NB4 (cell line): ENCODE results near the gene GALNT14.

ENCODE experiments used
- DNase-seq: peaks from one replicate; pipeline ENCODE4 v3.0.0; 2010; ENCODE audit warnings: low read depth
- H3K4me3 ChIP-seq: one replicate; pipeline ENCODE4 v1.5.1; 2011; ENCODE audit warnings: mild to moderate bottlenecking, low read depth, low read length, moderate library complexity
- MYC ChIP-seq: IDR thresholded peaks from 2 replicates; pipeline ENCODE4 v1.6.1; 2011; ENCODE audit warnings: low read depth, low read length
- POLR2A ChIP-seq: IDR thresholded peaks from 2 replicates; pipeline ENCODE4 v1.6.1; 2011; ENCODE audit warnings: mild to moderate bottlenecking; ENCODE audit not compliant: insufficient read length; ENCODE audit errors: extremely low read depth
- TF ChIP-seq, protein P1 (sequence below): IDR thresholded peaks from one replicate; pipeline ENCODE4 v1.5.1; 2012; ENCODE audit warnings: low read depth, low read length
- TF ChIP-seq, protein P2 (sequence below): IDR thresholded peaks from 2 replicates; pipeline ENCODE4 v1.6.1; 2011; ENCODE audit warnings: low read depth, low read length

Gene GALNT14

DNA sequence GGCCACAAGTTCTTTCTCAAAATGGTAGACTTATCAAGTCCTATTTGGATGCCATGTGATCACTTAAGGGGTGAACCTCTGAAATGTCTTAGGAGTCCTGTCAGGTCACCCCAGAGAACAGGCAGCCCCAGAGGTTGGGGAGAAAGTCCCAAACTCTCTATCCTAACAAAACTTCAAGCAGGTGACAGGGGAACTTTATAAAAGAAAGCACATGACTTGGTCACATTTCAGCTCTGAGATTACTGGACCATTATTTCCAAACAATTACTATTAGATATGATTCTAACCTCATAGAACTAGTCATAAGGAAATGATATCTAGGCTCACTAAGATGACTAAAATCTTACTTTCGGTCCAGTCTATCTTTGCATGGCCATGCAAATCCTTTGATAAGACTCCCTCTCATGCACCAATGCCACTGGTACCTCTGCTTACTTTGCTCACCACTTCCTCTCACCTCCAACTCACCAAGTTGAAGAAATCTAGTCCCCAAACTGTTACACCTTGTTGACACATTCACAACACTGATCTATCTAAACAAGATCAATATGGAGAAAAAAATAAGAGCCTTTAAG lies 107.0 kb downstream of the GALNT14 start:
- DNase-seq: no peak
- no peak overlapping the region for H3K4me3 ChIP-seq
- TF ChIP-seq, protein P1, sequence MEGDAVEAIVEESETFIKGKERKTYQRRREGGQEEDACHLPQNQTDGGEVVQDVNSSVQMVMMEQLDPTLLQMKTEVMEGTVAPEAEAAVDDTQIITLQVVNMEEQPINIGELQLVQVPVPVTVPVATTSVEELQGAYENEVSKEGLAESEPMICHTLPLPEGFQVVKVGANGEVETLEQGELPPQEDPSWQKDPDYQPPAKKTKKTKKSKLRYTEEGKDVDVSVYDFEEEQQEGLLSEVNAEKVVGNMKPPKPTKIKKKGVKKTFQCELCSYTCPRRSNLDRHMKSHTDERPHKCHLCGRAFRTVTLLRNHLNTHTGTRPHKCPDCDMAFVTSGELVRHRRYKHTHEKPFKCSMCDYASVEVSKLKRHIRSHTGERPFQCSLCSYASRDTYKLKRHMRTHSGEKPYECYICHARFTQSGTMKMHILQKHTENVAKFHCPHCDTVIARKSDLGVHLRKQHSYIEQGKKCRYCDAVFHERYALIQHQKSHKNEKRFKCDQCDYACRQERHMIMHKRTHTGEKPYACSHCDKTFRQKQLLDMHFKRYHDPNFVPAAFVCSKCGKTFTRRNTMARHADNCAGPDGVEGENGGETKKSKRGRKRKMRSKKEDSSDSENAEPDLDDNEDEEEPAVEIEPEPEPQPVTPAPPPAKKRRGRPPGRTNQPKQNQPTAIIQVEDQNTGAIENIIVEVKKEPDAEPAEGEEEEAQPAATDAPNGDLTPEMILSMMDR: no peak
- TF ChIP-seq MYC (no peak), POLR2A (no peak)
- TF ChIP-seq, protein P2, sequence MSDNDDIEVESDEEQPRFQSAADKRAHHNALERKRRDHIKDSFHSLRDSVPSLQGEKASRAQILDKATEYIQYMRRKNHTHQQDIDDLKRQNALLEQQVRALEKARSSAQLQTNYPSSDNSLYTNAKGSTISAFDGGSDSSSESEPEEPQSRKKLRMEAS: no peak

DNA sequence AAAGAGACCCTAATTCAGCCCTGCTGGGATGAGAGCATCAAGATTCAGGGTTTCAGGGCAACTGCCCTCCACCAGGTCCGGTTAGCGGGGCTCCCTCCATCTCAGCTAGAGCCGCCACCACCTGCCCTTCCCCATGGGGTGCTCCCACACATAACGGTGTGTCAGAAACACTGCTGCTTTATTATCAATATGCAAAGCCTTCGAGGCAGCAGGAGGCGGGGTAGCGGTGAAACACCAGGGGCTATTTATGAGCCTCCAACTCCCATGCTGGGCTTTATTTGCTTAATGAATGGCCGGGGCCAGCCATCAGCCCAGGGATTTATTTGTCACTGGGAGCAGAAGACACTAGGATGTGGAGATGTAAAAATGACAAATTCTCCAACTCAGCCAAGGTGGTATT lies 109.8 kb downstream of the GALNT14 start:
- no peak for DNase-seq
- H3K4me3 ChIP-seq: no peak overlapping the region
- TF ChIP-seq, protein P1: no peak
- TF ChIP-seq, protein P2: no peak
- TF ChIP-seq MYC (no peak), POLR2A (no peak)

DNA sequence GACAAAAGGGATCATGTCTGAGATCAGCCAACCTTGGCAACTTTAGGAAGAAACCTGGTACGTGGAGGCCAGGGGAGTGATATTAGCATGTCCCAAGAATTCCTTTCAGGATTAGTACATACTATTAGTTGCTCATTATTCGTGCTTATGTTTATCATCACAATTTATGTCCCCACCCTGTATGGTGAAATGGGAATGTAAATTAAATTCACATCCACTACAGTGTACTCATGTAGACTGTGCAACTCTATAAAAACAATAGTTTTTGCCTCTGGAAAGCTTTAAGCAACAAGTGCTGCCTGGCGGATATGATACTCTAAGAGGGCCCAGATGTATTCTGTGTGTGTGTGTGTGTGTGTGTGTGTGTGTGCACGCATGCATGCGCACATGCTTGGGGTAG lies 110.7 kb downstream of the GALNT14 start:
- DNase-seq: no peak
- no peak overlapping the region for H3K4me3 ChIP-seq
- TF ChIP-seq, protein P2: no peak
- TF ChIP-seq, protein P1: no peak

DNA sequence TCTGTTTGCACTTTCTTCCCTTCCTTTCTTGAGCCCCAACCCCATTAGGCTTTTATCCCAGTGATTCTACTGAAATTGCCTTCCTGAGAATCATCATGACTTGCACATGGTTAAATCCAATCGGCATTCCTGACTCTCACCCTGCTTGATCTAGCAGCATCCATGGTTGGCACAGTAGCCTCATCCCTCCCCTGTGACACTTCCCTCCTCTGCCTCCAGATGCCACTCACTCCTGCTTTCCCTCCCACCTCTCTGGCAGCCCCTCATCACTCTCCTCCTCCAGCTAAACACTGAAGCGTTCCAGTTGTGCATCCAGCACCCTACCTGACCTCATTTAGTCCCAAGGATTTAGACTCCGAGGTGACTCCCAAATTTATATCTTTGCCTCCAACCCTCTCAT lies 114.7 kb downstream of the GALNT14 start:
- H3K4me3 ChIP-seq: no peak overlapping the region
- TF ChIP-seq MYC (no peak), POLR2A (no peak)
- TF ChIP-seq, protein P1: no peak
- TF ChIP-seq, protein P2: no peak

DNA sequence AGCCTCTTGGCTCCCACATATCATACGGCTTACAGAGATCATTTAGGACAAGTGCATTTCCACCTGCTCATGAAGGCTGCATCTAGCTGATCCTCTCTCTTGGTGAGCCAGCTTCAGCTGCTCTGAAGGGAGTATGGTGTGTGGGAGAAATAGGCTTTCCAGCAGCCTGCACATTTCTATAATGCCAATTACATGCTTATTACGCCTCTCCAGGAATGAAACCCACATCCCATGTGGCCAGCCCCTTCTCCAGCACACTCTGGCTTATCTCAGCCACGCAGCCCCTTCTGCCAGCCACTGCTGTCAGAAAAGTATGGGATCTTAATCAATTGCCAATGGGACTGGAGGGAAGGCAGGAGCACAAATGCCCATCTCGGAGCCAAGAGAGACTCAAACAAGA lies 117.5 kb downstream of the GALNT14 start:
- DNase-seq: no peak
- TF ChIP-seq POLR2A (no peak), MYC (no peak)
- TF ChIP-seq, protein P2: no peak
- TF ChIP-seq, protein P1: no peak
- H3K4me3 ChIP-seq: no peak overlapping the region

More for the DNA sequence above, 114.7 kb downstream of the GALNT14 start:
- DNase-seq: no peak
